WTC11 (cell line): ENCODE measurements around the gene MAP4. TPM values are rescaled to one million over a fixed set of nuclear protein-coding genes. Genes with fewer than 3 reads are reported as not detected.

Source experiments
- ATAC-seq: fragments of 200-7000 bp; cut with Tn5 transposase; 2 replicates; pipeline ENCODE4 v1.10.0; 2021; ENCODE audit warnings: mild to moderate bottlenecking, moderate library complexity
- CTCF ChIA-PET: fragments of 300-600 bp; sonication (Branson Sonifier 250); formaldehyde crosslinking; loops from one replicate; lab custom pipeline; 2021; ENCODE audit warnings: antibody characterized with exemption; lab: Charles Lee
- POLR2A ChIA-PET: fragments of 350-600 bp; sonication (Branson Sonifier 250); formaldehyde crosslinking; loops from one replicate; lab custom pipeline; 2021; ENCODE audit warnings: antibody characterized with exemption; lab: Charles Lee
- DNase-seq: peaks from one replicate; pipeline ENCODE4 v3.0.0; 2021; ENCODE audit warnings: low spot score
- H3K27ac Mint-ChIP-seq: 2 replicates; pipeline ENCODE4 v1.8.0; 2021; ENCODE audit warnings: mixed read lengths
- H3K27me3 Mint-ChIP-seq: 2 replicates; pipeline ENCODE4 v1.8.0; 2021; ENCODE audit warnings: low read depth, mild to moderate bottlenecking, moderate library complexity, mixed read lengths
- H3K36me3 Mint-ChIP-seq: 2 replicates; pipeline ENCODE4 v1.8.0; 2021; ENCODE audit warnings: mixed read lengths
- H3K4me1 Mint-ChIP-seq: 2 replicates; pipeline ENCODE4 v1.8.0; 2022; ENCODE audit warnings: mixed read lengths
- H3K4me3 Mint-ChIP-seq: 2 replicates; pipeline ENCODE4 v1.8.0; 2021; ENCODE audit warnings: mild to moderate bottlenecking, moderate library complexity, mixed read lengths
- H3K9me3 Mint-ChIP-seq: 2 replicates; pipeline ENCODE4 v1.8.0; 2021; ENCODE audit warnings: mixed read lengths
- ATF1 ChIP-seq: sonication (generic); formaldehyde crosslinking; IDR thresholded peaks from 2 replicates; pipeline ENCODE4 v1.8.1; 2023; ENCODE audit warnings: mild to moderate bottlenecking, moderate library complexity, missing genetic modification reagents
- CREM ChIP-seq: sonication (generic); formaldehyde crosslinking; IDR thresholded peaks from 2 replicates; pipeline ENCODE4 v1.8.1; 2022; ENCODE audit warnings: mild to moderate bottlenecking, missing genetic modification reagents, moderate library complexity
- FOXK1 ChIP-seq: sonication (generic); formaldehyde crosslinking; IDR thresholded peaks from 2 replicates; pipeline ENCODE4 v1.8.0; 2022; ENCODE audit warnings: mild to moderate bottlenecking, moderate library complexity, missing genetic modification reagents
- GABPB1 ChIP-seq: sonication (generic); formaldehyde crosslinking; IDR thresholded peaks from 2 replicates; pipeline ENCODE4 v1.8.1; 2023; ENCODE audit warnings: mild to moderate bottlenecking, missing genetic modification reagents
- MXD4 ChIP-seq: fragments of 250-450 bp; sonication (Bioruptor Pico); IDR thresholded peaks from 2 replicates; pipeline ENCODE4 v1.8.0; 2021; ENCODE audit warnings: mild to moderate bottlenecking, moderate library complexity, borderline replicate concordance
- MYBL2 ChIP-seq: sonication (generic); formaldehyde crosslinking; IDR thresholded peaks from 2 replicates; pipeline ENCODE4 v1.8.1; 2023; ENCODE audit warnings: mild to moderate bottlenecking, moderate library complexity, missing genetic modification reagents
- NR1H2 ChIP-seq: sonication (generic); formaldehyde crosslinking; IDR thresholded peaks from 2 replicates; pipeline ENCODE4 v1.9.0; 2021; ENCODE audit warnings: mild to moderate bottlenecking, moderate library complexity, missing genetic modification reagents
- OVOL2 ChIP-seq: fragments of 250-450 bp; sonication (Bioruptor Pico); IDR thresholded peaks from 2 replicates; pipeline ENCODE4 v1.9.0; 2021; ENCODE audit warnings: mild to moderate bottlenecking, borderline replicate concordance
- PRRX2 ChIP-seq: fragments of 250-450 bp; sonication (Bioruptor Pico); IDR thresholded peaks from 2 replicates; pipeline ENCODE4 v1.8.0; 2021; ENCODE audit warnings: mild to moderate bottlenecking
- RORB ChIP-seq: fragments of 250-450 bp; sonication (Bioruptor Pico); IDR thresholded peaks from 2 replicates; pipeline ENCODE4 v1.9.0; 2021; ENCODE audit warnings: mild to moderate bottlenecking
- ZNF138 ChIP-seq: sonication (generic); formaldehyde crosslinking; conservative IDR thresholded peaks from 2 replicates; pipeline ENCODE4 v1.8.1; 2022; ENCODE audit warnings: mild to moderate bottlenecking, moderate library complexity, missing genetic modification reagents
- total RNA-seq: library from RNA; stranded (reverse); gene quantifications from 3 replicates; pipeline ENCODE4 v1.2.3, GENCODE V29; 2021
- TF ChIP-seq, protein P1 (sequence below): fragments of 250-450 bp; sonication (Bioruptor Pico); IDR thresholded peaks from 2 replicates; pipeline ENCODE4 v1.8.0; 2021; ENCODE audit warnings: mild to moderate bottlenecking
- TF ChIP-seq, protein P2 (sequence below): sonication (generic); formaldehyde crosslinking; IDR thresholded peaks from 2 replicates; pipeline ENCODE4 v1.8.0; 2022; ENCODE audit warnings: mild to moderate bottlenecking, missing genetic modification reagents
- TF ChIP-seq, protein P3 (sequence below): sonication (generic); formaldehyde crosslinking; IDR thresholded peaks from 2 replicates; pipeline ENCODE4 v1.8.1; 2022; ENCODE audit warnings: low read depth, mild to moderate bottlenecking, moderate library complexity, missing genetic modification reagents, borderline replicate concordance
- TF ChIP-seq, protein P4 (sequence below): sonication (generic); formaldehyde crosslinking; IDR thresholded peaks from 2 replicates; pipeline ENCODE4 v1.8.0; 2023; ENCODE audit warnings: missing genetic modification reagents, mild to moderate bottlenecking, borderline replicate concordance
- TF ChIP-seq, protein P5 (sequence below): fragments of 250-450 bp; sonication (Bioruptor Pico); IDR thresholded peaks from 2 replicates; pipeline ENCODE4 v2.1.2; 2022; ENCODE audit warnings: mild to moderate bottlenecking, moderate library complexity
- TF ChIP-seq, protein P6 (sequence below): fragments of 250-450 bp; sonication (Bioruptor Pico); IDR thresholded peaks from 2 replicates; pipeline ENCODE4 v1.9.0; 2021; ENCODE audit warnings: mild to moderate bottlenecking, borderline replicate concordance
- TF ChIP-seq, protein P7 (sequence below): sonication (generic); formaldehyde crosslinking; conservative IDR thresholded peaks from 2 replicates; pipeline ENCODE4 v1.8.1; 2022; ENCODE audit warnings: mild to moderate bottlenecking, missing genetic modification reagents
- TF ChIP-seq, protein P8 (sequence below): fragments of 200-600 bp; IDR thresholded peaks from 2 replicates; pipeline ENCODE4 v1.8.0; 2022; ENCODE audit warnings: antibody characterized with exemption
- TF ChIP-seq, protein P9 (sequence below): sonication (generic); formaldehyde crosslinking; IDR thresholded peaks from 2 replicates; pipeline ENCODE4 v1.8.0; 2022; ENCODE audit warnings: mild to moderate bottlenecking, missing genetic modification reagents

Gene MAP4
- total RNA-seq, 1 experiment from 2014 or later: 199 TPM

DNA sequence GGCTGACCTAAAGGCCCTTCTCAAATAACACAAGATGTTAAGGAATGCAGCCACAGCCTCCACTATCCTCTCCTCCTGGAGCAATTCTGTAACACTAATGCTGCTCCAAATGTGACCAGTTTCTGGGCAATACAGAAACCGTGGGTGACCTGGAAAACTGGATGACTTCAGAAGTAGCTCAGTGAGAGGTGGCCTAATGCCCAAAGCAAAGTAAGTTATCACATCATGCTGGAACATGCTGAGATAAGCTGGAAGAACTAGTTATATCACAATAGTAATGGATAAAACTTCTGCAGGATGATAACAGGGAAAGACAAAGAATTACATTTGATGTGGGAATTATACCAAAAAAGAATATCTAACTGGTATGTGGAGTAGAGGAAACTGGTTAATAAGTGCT is 141.3 kb downstream of the MAP4 start (continued):
- TF ChIP-seq, protein P1, sequence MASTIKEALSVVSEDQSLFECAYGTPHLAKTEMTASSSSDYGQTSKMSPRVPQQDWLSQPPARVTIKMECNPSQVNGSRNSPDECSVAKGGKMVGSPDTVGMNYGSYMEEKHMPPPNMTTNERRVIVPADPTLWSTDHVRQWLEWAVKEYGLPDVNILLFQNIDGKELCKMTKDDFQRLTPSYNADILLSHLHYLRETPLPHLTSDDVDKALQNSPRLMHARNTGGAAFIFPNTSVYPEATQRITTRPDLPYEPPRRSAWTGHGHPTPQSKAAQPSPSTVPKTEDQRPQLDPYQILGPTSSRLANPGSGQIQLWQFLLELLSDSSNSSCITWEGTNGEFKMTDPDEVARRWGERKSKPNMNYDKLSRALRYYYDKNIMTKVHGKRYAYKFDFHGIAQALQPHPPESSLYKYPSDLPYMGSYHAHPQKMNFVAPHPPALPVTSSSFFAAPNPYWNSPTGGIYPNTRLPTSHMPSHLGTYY (CRISPR knock-in tag): no peak
- no peak for TF ChIP-seq MXD4 (CRISPR knock-in tag)
- TF ChIP-seq, all 79 proteins: peak for 0

DNA sequence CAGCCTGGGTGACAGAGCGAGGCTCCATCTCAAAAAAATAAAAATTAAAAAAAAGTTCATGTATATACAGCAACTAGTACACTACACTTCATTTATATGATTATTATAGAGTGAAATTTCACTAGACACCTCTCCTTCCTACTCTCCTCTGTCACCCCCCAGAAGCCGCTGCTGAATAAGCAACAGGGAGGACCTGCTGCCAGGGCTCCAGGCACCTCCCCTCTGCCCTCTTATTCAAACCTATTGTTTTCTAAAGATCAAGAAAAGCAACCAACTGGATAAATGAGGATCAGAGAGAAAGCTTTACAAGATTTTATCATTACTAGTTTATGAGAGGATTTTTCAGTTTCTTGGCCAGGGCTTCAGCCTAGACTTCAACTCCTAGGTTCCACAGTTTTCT is 141.8 kb downstream of the MAP4 start:
- H3K36me3 Mint-ChIP-seq: peaks cover 44% of the 10 kb centered on the region
- ChIA-PET POLR2A (no interaction called here), CTCF (interaction anchor here (1.9 to 2.6 kb wide), 4 partner anchors 37 to 284 kb away, joined by 6 to 15 read pairs (median 8); no protein-coding TSS in a partner anchor)
- no peak for ATAC-seq
- no peak overlapping the region for H3K4me3 Mint-ChIP-seq
- TF ChIP-seq, protein P2, sequence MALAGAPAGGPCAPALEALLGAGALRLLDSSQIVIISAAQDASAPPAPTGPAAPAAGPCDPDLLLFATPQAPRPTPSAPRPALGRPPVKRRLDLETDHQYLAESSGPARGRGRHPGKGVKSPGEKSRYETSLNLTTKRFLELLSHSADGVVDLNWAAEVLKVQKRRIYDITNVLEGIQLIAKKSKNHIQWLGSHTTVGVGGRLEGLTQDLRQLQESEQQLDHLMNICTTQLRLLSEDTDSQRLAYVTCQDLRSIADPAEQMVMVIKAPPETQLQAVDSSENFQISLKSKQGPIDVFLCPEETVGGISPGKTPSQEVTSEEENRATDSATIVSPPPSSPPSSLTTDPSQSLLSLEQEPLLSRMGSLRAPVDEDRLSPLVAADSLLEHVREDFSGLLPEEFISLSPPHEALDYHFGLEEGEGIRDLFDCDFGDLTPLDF (CRISPR knock-in tag): no peak
- no peak for TF ChIP-seq NR1H2 (CRISPR knock-in tag)
- TF ChIP-seq, protein P3, sequence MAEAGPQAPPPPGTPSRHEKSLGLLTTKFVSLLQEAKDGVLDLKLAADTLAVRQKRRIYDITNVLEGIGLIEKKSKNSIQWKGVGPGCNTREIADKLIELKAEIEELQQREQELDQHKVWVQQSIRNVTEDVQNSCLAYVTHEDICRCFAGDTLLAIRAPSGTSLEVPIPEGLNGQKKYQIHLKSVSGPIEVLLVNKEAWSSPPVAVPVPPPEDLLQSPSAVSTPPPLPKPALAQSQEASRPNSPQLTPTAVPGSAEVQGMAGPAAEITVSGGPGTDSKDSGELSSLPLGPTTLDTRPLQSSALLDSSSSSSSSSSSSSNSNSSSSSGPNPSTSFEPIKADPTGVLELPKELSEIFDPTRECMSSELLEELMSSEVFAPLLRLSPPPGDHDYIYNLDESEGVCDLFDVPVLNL (CRISPR knock-in tag): no peak
- TF ChIP-seq, protein P4, sequence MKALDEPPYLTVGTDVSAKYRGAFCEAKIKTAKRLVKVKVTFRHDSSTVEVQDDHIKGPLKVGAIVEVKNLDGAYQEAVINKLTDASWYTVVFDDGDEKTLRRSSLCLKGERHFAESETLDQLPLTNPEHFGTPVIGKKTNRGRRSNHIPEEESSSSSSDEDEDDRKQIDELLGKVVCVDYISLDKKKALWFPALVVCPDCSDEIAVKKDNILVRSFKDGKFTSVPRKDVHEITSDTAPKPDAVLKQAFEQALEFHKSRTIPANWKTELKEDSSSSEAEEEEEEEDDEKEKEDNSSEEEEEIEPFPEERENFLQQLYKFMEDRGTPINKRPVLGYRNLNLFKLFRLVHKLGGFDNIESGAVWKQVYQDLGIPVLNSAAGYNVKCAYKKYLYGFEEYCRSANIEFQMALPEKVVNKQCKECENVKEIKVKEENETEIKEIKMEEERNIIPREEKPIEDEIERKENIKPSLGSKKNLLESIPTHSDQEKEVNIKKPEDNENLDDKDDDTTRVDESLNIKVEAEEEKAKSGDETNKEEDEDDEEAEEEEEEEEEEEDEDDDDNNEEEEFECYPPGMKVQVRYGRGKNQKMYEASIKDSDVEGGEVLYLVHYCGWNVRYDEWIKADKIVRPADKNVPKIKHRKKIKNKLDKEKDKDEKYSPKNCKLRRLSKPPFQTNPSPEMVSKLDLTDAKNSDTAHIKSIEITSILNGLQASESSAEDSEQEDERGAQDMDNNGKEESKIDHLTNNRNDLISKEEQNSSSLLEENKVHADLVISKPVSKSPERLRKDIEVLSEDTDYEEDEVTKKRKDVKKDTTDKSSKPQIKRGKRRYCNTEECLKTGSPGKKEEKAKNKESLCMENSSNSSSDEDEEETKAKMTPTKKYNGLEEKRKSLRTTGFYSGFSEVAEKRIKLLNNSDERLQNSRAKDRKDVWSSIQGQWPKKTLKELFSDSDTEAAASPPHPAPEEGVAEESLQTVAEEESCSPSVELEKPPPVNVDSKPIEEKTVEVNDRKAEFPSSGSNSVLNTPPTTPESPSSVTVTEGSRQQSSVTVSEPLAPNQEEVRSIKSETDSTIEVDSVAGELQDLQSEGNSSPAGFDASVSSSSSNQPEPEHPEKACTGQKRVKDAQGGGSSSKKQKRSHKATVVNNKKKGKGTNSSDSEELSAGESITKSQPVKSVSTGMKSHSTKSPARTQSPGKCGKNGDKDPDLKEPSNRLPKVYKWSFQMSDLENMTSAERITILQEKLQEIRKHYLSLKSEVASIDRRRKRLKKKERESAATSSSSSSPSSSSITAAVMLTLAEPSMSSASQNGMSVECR (CRISPR knock-in tag): no peak
- TF ChIP-seq MYBL2: no peak
- TF ChIP-seq RORB (CRISPR knock-in tag): no peak
- no peak for TF ChIP-seq CREM
- no peak for TF ChIP-seq PRRX2 (CRISPR knock-in tag)
- TF ChIP-seq, protein P5, sequence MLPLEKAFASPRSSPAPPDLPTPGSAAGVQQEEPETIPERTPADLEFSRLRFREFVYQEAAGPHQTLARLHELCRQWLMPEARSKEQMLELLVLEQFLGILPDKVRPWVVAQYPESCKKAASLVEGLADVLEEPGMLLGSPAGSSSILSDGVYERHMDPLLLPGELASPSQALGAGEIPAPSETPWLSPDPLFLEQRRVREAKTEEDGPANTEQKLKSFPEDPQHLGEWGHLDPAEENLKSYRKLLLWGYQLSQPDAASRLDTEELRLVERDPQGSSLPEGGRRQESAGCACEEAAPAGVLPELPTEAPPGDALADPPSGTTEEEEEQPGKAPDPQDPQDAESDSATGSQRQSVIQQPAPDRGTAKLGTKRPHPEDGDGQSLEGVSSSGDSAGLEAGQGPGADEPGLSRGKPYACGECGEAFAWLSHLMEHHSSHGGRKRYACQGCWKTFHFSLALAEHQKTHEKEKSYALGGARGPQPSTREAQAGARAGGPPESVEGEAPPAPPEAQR (CRISPR knock-in tag): no peak
- TF ChIP-seq FOXK1 (CRISPR knock-in tag): no peak
- TF ChIP-seq ATF1 (CRISPR knock-in tag): no peak
- TF ChIP-seq, protein P6, sequence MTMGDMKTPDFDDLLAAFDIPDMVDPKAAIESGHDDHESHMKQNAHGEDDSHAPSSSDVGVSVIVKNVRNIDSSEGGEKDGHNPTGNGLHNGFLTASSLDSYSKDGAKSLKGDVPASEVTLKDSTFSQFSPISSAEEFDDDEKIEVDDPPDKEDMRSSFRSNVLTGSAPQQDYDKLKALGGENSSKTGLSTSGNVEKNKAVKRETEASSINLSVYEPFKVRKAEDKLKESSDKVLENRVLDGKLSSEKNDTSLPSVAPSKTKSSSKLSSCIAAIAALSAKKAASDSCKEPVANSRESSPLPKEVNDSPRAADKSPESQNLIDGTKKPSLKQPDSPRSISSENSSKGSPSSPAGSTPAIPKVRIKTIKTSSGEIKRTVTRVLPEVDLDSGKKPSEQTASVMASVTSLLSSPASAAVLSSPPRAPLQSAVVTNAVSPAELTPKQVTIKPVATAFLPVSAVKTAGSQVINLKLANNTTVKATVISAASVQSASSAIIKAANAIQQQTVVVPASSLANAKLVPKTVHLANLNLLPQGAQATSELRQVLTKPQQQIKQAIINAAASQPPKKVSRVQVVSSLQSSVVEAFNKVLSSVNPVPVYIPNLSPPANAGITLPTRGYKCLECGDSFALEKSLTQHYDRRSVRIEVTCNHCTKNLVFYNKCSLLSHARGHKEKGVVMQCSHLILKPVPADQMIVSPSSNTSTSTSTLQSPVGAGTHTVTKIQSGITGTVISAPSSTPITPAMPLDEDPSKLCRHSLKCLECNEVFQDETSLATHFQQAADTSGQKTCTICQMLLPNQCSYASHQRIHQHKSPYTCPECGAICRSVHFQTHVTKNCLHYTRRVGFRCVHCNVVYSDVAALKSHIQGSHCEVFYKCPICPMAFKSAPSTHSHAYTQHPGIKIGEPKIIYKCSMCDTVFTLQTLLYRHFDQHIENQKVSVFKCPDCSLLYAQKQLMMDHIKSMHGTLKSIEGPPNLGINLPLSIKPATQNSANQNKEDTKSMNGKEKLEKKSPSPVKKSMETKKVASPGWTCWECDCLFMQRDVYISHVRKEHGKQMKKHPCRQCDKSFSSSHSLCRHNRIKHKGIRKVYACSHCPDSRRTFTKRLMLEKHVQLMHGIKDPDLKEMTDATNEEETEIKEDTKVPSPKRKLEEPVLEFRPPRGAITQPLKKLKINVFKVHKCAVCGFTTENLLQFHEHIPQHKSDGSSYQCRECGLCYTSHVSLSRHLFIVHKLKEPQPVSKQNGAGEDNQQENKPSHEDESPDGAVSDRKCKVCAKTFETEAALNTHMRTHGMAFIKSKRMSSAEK (CRISPR knock-in tag): no peak
- TF ChIP-seq GABPB1 (CRISPR knock-in tag): no peak
- TF ChIP-seq, protein P7, sequence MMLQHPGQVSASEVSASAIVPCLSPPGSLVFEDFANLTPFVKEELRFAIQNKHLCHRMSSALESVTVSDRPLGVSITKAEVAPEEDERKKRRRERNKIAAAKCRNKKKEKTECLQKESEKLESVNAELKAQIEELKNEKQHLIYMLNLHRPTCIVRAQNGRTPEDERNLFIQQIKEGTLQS (CRISPR knock-in tag): no peak
- TF ChIP-seq, protein P8, sequence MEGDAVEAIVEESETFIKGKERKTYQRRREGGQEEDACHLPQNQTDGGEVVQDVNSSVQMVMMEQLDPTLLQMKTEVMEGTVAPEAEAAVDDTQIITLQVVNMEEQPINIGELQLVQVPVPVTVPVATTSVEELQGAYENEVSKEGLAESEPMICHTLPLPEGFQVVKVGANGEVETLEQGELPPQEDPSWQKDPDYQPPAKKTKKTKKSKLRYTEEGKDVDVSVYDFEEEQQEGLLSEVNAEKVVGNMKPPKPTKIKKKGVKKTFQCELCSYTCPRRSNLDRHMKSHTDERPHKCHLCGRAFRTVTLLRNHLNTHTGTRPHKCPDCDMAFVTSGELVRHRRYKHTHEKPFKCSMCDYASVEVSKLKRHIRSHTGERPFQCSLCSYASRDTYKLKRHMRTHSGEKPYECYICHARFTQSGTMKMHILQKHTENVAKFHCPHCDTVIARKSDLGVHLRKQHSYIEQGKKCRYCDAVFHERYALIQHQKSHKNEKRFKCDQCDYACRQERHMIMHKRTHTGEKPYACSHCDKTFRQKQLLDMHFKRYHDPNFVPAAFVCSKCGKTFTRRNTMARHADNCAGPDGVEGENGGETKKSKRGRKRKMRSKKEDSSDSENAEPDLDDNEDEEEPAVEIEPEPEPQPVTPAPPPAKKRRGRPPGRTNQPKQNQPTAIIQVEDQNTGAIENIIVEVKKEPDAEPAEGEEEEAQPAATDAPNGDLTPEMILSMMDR: no peak
- no peak for TF ChIP-seq ZNF138 (CRISPR knock-in tag)
- TF ChIP-seq, protein P9, sequence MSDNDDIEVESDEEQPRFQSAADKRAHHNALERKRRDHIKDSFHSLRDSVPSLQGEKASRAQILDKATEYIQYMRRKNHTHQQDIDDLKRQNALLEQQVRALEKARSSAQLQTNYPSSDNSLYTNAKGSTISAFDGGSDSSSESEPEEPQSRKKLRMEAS (CRISPR knock-in tag): no peak
- no peak for TF ChIP-seq OVOL2
- TF ChIP-seq, all 79 proteins: peak for 0
- Mint-ChIP-seq H3K9me3 (no peaks in the 10 kb centered on the region), H3K27ac (no peak overlapping the region), H3K4me1 (peaks cover 9% of the 10 kb centered on the region), H3K27me3 (no peaks in the 10 kb centered on the region)
- no peak for DNase-seq
